ENCODE measurements around the gene BMERB1.
"Not testable (repeated sequence)": the region's sequence is repeated elsewhere in the genome, so short reads cannot be mapped to it uniquely, and the experiment has no call there.

BMERB1 gene

DNA sequence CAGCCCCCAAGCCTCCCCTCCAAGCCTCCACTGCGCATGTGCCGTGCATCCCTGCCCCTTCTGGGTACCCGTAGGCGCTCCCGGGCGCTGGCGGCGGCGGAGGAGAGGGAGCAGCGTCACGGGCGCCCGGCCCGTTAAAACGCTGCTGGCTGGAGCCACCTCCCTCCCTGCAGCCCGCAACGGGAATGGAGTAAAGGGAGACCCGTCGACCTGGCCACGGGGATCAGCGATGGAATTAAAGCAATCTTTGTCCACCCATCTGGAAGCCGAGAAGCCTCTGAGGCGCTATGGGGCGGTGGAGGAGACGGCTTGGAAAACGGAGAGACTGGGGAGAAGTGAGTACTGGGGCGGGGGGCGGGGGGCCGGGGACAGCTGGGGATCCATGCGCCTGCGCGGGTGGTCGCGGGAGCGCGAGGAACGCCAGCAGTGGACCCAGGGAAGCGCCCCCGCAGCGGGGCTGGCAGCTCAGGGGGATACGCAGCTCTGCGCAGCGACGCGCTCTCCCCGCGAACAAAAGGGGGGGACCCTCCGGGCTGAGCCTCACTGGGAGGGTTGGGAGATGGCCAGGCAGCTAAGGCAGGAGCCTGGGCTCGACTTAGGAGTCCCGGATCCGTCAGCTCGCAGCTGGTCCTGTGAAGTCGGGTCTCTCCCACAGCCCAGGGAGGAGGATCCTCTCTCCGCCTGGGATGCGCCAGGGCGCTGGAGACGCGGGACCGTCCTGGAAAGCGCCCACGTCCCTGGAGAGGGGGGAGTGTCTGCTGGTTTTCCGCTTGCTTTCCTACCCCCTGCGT, at the start of gene BMERB1:
Gene BMERB1 (plus strand): TSS at position 164 of the 791 bp plus-strand sequence. CDS start 66 bp downstream, at position 230.
- DNase-seq, result peak; percentile 39

DNA sequence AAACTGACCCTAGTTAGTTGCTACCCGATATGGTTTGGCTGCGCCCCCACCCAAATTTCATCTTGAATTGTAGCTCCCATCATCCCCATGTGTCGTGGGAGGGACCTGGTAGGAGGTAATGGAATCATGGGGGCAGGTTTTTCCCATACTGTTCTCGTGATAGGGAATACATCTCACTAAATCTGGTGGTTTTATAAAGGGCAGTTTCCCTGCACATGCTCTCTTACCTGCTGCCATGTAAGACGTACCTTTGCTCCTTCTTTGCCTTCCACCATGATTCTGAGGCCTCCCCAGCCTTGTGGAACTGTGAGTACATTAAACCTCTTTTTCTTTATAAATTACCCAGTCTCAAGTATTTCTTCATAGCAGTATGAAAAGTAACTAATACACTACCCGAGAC, 46.3 kb upstream of the BMERB1 start:
- not testable (repeated sequence) for DNase-seq

DNA sequence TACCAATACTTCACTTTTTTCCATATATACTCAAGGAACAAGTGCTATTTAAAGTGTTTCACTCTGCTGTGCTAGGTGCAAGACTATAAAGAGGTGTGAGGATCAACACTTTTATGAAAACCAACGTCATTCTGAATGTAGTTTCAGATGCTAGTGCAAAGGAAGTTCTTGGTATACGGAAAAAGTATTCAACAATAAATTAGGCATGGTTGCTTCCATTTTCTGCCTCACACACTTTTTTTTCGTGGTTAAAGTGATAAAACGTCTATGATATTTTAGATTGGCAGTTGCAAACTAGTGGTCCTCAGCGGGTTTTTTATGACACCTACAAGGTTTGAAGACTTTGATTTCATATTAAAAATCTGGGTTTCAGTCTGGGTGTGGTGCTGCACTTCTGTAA, 44.5 kb upstream of the BMERB1 start:
- not testable (repeated sequence) for DNase-seq

DNA sequence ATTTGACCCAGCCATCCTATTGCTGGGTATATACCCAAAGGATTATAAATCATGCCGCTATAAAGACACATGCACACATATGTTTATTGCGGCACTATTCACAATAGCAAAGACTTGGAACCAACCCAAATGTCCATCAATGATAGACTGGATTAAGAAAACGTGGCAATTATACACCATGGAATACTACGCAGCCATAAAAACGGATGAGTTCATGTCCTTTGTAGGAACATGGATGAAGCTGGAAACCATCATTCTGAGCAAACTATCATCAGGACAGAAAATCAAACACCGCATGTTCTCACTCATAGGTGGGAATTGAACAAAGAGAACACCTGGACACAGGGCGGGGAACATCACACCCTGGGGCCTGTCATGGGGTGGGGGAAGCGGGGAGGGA, 41.4 kb upstream of the BMERB1 start:
- DNase-seq, result not testable (repeated sequence)

DNA sequence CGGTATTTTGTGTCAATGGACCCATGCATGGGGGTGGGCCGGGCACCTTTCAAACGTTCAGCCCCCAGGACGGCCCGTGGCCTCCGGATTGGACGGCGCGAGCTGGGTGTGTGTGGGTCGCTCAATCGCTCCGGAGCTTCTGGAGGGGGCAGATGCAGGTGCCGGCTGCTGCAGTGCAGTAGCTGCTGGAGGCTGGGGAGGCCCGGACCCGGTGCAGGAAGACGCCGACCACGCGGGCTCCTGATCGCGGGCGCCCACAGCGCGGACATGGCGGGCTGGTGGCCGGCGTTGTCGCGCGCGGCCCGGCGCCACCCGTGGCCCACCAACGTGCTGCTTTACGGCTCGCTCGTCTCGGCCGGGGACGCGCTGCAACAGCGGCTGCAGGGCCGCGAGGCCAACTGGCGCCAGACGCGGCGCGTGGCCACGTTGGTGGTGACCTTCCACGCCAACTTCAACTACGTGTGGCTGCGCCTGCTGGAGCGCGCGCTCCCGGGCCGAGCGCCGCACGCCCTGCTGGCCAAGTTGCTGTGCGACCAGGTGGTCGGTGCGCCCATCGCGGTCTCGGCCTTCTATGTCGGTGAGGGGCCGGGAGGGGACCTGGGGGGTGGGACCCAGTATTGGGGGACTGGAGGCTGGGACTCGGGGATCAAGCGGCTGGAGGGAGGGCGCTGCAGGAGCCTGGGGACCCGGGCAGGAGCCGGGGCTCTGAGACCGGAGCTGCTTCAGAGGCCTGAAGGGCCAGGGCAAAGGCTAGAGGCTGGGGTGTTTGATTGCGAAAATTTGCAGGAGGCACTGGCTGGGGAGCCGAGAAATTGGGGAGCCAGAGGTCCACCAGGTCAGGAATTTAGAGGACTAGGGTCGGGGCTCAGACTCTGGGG, 38.5 kb upstream of the BMERB1 start, which contains the start of gene MPV17L:
Gene MPV17L (plus strand): TSS at position 124 of the 878 bp plus-strand sequence. CDS start 144 bp downstream, at position 268.
- DNase-seq, result peak; percentile 3

DNA sequence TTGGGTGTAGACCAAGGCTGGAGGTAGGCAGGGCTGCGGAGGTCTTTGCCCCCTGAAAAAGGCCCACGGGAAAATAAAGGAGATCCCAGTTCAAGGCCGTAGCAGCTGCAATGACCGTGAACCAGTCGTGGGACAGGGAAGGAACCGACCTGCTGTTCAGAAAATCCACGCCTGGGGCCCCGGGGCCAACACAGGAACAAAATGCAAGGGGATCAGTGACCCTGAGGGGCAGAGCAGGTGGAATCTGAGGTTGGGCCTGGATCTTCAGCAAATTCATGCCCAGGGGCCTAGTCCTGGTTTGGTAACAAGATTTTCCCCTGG, 37.9 kb upstream of the BMERB1 start:
- DNase-seq, result not testable (repeated sequence)

DNA sequence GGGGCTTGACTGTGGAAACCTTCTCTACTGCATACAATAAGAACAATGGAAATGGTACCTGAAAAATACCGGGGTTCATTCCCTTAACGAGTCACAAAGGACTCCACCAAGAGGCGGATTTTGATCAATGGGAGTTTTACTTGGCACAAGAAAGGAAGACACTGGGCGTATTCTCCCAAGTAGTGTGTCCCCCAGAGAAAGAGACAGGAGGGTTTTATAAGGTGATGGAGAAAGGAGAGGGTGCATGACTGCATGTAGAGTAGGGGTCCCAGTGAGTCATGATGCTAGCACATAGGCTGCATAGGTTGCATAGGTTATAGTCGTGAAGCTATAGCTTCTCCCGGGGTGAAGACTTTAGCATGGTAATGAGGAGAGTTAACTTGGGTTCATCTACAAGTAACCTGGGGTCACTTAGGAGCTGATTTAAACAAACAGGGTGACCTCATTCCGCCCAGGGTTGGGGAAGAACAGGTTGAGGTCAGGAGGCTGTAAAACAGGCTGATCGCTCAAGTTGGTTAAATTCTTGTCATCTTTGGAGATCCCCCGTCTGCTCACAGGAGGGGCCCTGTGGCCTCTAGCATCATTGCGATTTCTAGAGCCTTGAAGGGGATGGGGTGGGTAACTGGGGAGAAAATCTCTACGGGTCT, 37.3 kb upstream of the BMERB1 start:
- no peak for DNase-seq

DNA sequence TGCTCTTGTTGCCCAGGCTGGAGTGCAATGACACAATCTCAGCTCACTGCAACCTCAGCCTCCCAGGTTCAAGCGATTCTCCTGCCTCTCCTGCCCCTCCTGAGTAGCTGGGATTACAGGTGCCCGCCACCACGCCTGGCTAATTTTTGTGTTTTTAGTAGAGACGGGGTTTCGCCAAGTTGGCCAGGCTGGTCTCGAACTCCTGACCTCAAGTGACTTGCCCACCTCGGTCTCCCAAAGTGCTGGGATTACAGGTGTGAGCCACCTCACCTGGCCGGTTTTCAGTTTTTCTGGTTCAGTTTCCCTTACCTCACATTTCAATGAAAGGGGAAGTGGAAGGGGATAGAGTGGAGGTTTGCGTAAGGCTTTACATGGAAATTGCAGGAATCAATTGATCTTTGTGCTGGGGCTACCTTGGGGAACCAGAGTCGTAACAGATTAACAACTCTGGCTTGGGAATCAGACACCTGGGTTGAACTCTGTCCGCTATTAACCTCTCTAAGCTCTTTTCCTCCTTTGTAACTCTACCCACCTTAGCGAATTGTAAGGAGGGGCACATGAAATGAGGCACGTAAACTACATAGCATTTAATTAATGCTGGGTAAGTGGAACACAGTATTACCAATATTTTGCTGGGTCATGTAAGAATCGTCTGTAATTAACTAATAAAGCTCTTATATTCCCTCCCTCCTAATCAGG, 35.6 kb upstream of the BMERB1 start:
- DNase-seq, result peak; percentile 3

DNA sequence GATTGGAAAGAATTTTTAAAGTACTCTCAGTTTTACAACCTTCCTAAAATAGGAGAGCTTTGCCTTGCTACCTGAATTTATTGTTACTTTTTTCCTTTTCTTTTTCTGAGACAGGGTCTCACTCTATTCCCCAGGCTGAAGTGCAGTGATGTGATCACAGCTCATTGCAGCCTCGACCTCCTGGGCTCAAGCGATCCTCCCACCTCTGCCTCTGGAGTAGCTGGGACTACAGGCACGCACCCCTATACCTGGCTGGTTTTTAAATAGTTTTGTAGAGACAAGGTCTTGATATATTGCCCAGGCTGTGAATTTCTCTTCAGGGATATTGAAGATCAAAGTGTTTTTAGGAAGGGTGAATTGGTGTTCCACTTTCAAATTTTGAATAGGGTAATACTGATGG, 35.1 kb upstream of the BMERB1 start:
- DNase-seq, result no peak

DNA sequence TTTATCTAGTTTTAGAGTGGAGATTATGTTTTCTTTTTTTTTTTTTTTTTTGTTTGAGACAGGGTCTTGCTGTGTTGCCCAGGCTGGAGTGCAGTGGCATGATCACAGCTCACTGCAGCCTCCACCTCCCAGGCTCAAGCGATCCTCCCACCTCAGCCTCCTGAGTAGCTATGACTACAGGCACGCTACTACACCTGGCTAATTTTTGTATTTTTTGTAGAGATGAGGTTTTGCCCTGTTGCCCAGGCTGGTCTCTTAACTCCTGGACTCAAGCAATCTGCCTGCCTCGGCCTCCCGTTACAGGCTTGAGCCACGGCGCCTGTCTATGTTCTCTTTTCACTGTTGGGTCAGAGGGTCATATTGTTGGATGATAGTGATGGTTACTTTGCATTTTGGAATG, 34.1 kb upstream of the BMERB1 start:
- not testable (repeated sequence) for DNase-seq

DNA sequence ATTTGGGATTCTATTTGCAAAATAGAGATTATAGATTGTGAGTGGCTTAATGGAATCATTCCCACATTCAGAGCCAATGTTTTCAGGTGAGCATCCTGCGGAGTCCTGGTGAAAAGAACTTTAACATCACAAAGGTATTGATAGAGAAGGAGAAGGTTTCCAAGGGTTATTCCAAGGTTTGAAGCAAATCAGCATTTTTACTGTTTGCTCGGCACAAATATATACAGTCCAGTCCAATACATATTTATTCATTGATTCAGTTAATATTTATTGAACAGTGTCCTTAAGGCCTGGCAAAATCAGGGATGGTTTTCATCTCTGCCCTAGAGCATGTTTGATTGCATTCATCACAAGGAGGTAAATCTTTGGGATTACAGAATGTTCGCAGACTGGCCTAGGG, 32.4 kb upstream of the BMERB1 start:
- no peak for DNase-seq

DNA sequence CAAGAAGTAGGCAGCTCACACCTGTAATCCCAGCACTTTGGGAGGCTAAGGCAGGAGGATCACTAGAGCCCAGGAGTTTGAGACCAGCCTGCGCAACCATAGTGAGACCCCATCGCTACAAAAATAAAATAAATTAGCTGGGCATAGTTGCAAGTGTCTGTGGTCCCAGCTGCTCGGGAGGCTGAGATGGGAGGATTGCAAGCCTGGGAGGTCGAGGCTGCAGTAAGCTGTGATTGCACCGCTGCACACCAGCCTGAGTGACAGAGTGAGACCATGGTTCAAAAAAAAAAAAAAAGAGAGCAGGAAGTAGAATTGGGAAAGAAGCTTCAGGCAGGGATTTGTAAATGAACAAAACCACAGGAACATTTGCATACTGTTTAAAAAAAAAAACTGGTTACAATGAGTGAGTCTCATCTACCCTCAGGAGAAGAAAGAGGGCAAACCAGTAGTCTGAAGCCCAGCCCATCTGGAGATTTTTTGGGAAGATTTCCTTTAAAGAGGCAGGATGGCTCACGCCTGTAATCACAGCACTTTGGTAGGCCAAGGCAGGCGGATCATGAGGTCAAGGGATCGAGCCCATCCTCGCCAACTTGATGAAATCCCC, 30.9 kb upstream of the BMERB1 start:
- DNase-seq, result no peak

DNA sequence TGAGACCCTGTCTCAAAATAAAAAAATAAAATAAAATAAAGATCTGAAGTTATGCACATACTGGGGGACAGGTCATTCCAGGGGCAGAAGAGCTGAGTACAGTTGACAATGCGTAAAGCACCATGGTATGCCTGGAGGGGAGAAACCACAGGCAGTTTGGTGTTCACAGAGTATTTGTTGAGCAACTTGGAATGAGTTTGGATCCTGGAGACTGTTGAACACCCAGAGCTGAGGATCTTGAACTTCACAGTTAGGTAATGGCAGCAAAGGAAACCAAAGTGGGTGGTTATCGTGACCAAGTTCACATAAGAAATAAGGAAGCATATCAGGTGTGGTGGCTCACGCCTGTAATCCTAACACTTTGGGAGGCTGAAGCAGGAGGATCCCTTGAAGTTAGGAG, 30.3 kb upstream of the BMERB1 start:
- not testable (repeated sequence) for DNase-seq

DNA sequence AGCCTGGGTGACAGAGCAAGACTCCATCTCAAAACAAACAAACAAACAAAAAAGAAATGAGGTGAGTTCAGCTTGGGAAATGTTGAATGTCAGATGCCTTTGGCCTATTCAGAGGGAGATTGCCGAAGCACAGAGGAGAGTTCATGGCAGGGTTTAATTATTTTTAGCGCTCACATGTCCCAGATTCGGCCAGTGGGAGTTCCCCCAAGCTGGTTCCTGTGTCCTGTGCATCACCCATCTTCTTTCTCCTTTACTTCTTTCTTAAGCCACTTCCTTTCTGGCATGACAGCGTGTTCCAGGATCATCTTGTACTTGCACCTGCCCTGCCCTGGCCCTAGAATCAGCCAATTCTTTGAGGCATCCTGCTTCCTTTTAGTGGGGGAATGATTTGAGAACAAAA, 29.6 kb upstream of the BMERB1 start:
- no peak for DNase-seq

DNA sequence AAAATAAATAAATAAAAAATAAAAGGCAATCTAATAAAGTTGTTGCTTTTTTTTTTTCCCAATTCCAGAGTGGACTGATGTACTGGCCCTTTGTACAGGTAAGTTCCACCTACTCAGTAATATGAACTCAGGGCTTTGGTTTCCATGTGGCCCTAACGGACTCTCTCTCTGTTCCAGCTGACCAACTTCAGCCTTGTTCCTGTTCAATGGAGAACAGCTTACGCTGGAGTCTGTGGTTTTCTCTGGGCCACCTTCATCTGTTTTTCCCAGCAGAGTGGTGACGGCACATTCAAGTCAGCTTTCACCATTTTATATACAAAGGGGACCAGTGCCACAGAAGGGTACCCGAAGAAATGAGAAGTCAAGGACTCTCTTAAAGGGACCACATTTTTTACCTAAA, 26.6 kb upstream of the BMERB1 start:
- DNase-seq, result not testable (repeated sequence)

DNA sequence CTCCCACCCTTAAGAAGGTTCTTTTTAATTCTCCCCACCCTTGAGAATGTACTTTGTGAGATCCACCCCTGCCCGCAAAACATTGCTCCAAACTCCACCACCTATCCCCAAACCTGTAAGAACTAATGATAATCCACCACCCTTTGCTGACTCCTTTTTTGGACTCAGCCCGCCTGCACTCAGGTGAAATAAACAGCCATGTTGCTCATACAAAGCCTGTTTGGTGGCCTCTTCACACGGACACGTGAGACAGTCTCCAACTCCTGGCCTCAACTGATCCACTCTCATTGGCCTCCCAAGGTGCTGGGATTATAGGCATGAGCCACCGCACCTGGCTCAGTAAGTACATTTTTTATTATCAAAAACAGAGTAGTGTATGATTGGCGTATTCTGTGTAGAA, 24.9 kb upstream of the BMERB1 start:
- not testable (repeated sequence) for DNase-seq

DNA sequence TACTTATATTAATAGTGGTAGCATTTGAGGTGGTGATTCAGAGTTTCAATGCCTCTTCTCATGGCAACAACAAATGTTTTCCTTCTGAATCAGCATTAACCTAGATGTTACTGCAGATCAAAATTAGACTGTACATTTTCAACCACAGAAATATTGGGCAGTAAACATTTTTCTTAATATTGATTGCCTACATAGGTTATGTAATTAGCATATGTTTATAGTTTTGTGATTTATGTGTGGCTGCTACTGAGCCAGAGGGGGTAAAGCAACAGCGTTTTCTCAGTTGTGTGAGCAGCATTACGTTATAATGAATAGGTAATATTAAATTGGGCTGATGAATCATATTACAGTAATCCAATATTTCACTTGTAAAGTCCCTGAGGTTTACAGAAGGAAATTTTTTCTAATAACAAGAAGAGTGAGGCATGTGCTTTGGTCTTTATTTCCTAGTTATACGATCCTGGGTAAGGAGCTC, 18.8 kb upstream of the BMERB1 start:
- no peak for DNase-seq

DNA sequence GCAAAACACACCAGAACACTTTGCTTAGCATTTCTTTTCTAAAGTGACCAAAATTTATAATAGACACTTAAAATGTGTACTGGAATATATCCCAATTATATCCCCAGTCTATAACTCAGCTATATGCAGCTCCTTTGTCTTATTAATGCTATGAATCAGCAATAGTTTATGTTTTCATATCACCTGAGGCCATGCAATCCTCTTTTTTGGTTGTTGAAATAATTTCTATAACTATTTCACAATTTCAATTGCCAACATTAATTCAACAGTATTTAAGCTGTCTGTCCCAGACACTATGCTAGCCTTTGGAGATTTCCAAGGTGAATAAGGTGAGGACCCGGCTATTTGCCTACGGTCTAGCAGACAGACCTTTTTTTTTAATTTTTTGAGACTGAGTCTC, 17.2 kb upstream of the BMERB1 start:
- no peak for DNase-seq

DNA sequence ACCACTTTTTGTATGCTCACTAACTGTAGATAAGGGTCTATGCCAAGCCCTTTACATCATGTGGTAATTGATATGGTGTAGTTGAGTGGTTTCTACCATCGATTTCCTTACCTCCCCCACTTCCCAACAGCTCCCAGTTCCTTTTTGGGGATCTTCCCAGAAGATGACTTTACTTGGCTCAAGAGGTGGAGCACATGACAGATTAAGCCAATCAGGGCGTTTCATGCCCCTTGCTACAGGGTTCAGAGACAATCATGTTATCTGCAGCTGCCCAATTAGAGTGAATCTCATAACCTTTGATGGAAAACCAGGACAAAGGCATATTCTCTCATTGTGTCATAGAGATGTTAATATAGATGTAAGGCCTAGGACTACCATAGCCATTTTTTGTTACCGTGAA, 16.2 kb upstream of the BMERB1 start:
- DNase-seq, result no peak

DNA sequence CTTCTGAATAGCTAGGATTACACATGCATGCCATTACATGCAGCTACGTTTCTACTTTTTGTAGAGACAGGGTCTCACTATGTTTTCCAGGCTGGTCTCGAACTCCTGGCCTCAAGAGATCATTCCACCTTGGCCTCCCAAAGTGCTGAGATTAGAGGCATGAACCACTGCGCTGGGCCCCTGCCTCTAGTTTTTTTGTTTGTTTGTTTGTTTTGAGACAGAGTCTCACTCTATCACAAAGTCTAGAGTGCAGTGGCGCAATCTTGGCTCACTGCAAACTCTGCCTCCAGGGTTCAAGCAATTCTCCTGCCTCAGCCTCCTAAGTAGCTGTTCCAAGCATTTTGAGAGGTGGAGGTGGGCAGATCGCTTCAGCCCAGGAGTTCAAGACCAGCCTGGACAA, 12.7 kb upstream of the BMERB1 start:
- DNase-seq, result not testable (repeated sequence)

DNA sequence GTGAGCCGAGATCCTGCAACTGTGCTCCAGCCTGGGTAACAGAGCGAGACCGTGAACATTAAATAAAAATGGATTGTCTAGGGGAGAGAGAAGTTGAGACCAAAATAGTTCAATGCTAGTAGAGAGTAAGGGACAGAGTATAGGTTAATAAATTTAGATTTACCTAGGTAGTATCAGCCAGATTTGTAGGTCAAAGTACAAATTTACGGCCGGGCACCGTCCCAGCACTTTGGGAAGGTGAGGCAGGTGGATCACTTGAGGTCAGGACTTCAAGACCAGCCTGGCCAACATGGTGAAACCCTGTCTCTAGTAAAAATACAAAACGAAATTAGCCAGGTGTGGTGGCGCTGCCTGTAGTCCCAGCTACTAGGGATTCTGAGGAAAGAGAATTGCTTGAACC, 12.2 kb upstream of the BMERB1 start:
- DNase-seq, result no peak

DNA sequence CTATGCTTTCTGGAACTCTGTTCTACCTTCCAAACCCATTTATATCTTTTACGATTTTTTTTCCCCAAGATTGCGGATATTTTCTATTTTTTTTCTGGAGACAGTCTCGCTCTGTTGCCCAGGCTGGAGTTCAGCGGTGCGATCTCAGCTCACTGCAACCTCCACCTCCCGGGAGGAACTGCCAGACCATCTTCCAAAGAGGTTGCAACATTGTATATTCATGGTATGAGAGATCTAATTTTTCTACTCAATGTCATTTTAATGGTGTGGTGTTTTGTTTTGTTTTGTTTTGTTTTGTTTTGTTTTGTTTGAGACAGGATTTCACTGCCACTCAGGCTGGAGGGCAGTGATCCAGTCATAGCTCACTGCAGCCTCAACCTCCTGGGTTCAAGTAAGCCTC, 8.5 kb upstream of the BMERB1 start:
- DNase-seq, result no peak

Data from DMS153 (cell line).